Glutamatergic neuron (in vitro differentiated cells): ENCODE data around the gene ANP32B. TPM values are rescaled to one million over a fixed set of nuclear protein-coding genes. Genes with fewer than 3 reads are reported as not detected.
A peak's percentile ranks its signal among the peaks of the same experiment; 100 is the strongest.

Experiments
- DNase-seq: peaks from one replicate; pipeline ENCODE4 v3.0.0; 2022
- H3K27ac Mint-ChIP-seq: one replicate; pipeline ENCODE4 v1.8.0; 2020; ENCODE audit warnings: mild to moderate bottlenecking, mixed read lengths, inconsistent platforms; ENCODE audit not compliant: unreplicated experiment
- H3K27me3 Mint-ChIP-seq: one replicate; pipeline ENCODE4 v1.8.0; 2020; ENCODE audit warnings: mild to moderate bottlenecking, moderate library complexity, mixed read lengths, inconsistent platforms; ENCODE audit not compliant: unreplicated experiment
- H3K36me3 Mint-ChIP-seq: one replicate; pipeline ENCODE4 v1.8.0; 2020; ENCODE audit warnings: mild to moderate bottlenecking, mixed read lengths, inconsistent platforms; ENCODE audit not compliant: unreplicated experiment
- H3K4me1 Mint-ChIP-seq: one replicate; pipeline ENCODE4 v1.8.0; 2020; ENCODE audit warnings: mild to moderate bottlenecking, low read depth, mixed read lengths, inconsistent platforms; ENCODE audit not compliant: unreplicated experiment
- H3K4me3 Mint-ChIP-seq: one replicate; pipeline ENCODE4 v1.8.0; 2020; ENCODE audit warnings: mild to moderate bottlenecking, mixed read lengths, inconsistent platforms; ENCODE audit not compliant: unreplicated experiment
- H3K9me3 Mint-ChIP-seq: one replicate; pipeline ENCODE4 v1.8.0; 2020; ENCODE audit warnings: mild to moderate bottlenecking, moderate library complexity, mixed read lengths, inconsistent platforms; ENCODE audit not compliant: unreplicated experiment
- total RNA-seq: library from RNA; stranded (reverse); fragmentation: NEBNext Ultra II Directional; extraction: Animal tissue kit (Norgen Biotek cat#: 25700); gene quantifications from one replicate; pipeline ENCODE4 v1.2.1, GENCODE V29; 2021; ENCODE audit not compliant: unreplicated experiment
- TF ChIP-seq, protein P1 (sequence below): fragments of 200-600 bp; sonication (generic); IDR thresholded peaks from one replicate; pipeline ENCODE4 v1.5.0; 2021; ENCODE audit not compliant: partially characterized antibody, unreplicated experiment

The ANP32B gene
- total RNA-seq, 1 donor from 2014 or later = 108 TPM

DNA sequence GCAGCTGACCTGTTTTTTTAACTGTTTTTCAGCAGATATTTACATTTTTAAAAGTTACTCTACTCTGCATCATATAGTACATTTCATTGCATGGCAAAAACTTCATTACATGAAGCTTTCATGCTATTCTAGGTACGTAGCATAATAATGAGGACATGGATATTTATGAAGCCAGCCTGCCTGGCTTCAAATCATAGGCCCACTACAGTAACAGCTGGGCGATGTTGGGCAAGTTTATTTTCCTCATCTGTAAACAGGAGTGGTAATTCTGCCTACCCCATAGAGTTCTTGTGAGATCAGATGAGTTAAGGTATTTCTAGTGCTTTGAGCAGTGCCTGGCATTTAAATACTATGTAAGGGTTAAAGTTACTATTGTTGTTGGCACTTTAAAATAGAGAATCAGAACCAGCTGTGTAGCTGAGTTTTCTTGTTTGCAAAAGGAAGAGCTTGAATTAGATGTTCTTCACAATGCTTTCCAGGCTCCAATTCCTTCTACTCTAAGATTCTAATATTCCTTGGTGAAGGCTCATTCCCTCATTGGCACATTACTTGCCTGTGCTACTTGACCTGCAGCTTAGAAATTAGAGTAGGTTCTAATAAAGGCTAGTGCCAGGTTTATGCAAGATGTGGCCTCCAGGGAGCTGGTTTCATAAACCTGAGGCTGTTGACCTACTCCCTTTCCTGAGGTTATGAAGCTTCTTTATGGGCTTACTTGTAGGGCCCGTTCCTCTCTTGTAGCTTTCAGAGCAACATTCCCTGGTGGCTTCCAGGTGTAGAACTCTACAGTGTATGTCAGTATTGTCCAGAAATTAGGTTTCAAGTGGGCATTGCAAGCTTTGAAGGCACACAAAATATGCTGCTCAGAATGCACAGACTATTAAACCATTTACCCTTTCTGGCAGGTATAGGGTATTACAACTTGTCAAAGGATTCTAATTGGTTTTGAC, 14.5 kb downstream of the ANP32B start:
- TF ChIP-seq, protein P1, sequence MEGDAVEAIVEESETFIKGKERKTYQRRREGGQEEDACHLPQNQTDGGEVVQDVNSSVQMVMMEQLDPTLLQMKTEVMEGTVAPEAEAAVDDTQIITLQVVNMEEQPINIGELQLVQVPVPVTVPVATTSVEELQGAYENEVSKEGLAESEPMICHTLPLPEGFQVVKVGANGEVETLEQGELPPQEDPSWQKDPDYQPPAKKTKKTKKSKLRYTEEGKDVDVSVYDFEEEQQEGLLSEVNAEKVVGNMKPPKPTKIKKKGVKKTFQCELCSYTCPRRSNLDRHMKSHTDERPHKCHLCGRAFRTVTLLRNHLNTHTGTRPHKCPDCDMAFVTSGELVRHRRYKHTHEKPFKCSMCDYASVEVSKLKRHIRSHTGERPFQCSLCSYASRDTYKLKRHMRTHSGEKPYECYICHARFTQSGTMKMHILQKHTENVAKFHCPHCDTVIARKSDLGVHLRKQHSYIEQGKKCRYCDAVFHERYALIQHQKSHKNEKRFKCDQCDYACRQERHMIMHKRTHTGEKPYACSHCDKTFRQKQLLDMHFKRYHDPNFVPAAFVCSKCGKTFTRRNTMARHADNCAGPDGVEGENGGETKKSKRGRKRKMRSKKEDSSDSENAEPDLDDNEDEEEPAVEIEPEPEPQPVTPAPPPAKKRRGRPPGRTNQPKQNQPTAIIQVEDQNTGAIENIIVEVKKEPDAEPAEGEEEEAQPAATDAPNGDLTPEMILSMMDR = peak; percentile 8
- no peaks in the 10 kb centered on the region for H3K36me3 Mint-ChIP-seq
- no peak overlapping the region for H3K4me3 Mint-ChIP-seq

DNA sequence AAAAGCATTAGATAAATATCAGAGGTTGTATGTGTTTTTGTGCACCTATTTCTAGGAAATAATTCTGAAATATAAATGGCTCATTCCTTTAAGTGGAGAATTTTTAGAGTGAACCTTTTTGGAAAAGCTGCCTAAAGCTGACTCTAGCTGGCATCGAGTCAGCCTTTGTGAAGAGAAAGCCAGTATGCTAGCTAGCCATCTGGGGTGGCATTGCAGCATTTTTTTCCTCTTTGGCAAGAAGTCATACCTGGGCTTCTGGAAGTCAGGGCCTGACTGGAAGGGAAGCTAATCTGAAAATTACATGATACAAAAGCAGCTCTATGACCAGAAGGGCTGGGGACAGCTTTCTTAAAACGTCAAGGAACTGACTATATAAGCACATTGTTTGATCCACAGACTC, 19.7 kb downstream of the ANP32B start:
- Mint-ChIP-seq H3K36me3 (peaks cover 8% of the 10 kb centered on the region), H3K27me3 (peaks cover 2% of the 10 kb centered on the region), H3K4me1 (no peaks in the 10 kb centered on the region), H3K4me3 (no peak overlapping the region), H3K9me3 (peaks cover 1% of the 10 kb centered on the region), H3K27ac (no peak overlapping the region)
- TF ChIP-seq, protein P1 = no peak
- DNase-seq = no peak

More for the DNA sequence above, 14.5 kb downstream of the ANP32B start:
- peaks cover 5% of the 10 kb centered on the region for H3K4me1 Mint-ChIP-seq
- DNase-seq = no peak
- no peak overlapping the region for H3K27ac Mint-ChIP-seq
- H3K27me3 Mint-ChIP-seq = no peaks in the 10 kb centered on the region
- H3K9me3 Mint-ChIP-seq = no peaks in the 10 kb centered on the region

DNA sequence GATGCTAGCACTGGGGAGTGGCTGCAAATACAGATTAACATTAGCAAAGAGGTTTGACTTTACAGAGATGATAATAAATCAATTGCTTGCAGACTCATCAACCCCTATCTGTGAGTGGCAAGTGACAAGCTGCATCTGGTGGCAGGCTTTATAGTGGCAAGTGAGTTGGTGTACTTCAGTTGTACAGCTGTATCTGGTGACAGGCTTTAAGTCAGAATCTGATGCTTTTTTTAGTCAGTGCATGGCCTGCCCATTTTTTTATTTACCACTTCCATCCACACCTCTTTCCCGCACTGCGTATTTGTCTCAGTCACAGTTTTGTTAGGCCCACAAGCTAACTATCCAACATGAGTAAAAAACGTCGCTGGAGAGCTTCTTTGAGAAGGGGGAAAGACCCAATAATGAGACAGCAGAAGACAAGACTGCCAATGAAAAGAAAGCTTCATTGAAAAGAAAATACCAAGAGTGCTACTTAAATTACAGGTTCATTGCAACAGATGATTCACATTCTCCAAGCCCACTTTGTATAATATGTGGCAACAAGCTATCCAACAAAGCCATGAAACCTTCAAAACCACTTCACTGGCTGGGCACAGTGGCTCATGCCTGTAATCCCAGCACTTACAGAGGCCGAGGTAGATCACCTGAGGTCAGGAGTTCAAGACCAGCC, 23.1 kb downstream of the ANP32B start:
- no peak for DNase-seq
- no peak overlapping the region for H3K27ac Mint-ChIP-seq
- H3K4me1 Mint-ChIP-seq = no peaks in the 10 kb centered on the region
- H3K9me3 Mint-ChIP-seq = peaks cover 1% of the 10 kb centered on the region
- H3K36me3 Mint-ChIP-seq = peaks cover 8% of the 10 kb centered on the region
- peaks cover 2% of the 10 kb centered on the region for H3K27me3 Mint-ChIP-seq
- H3K4me3 Mint-ChIP-seq = no peak overlapping the region
- TF ChIP-seq, protein P1 = no peak

DNA sequence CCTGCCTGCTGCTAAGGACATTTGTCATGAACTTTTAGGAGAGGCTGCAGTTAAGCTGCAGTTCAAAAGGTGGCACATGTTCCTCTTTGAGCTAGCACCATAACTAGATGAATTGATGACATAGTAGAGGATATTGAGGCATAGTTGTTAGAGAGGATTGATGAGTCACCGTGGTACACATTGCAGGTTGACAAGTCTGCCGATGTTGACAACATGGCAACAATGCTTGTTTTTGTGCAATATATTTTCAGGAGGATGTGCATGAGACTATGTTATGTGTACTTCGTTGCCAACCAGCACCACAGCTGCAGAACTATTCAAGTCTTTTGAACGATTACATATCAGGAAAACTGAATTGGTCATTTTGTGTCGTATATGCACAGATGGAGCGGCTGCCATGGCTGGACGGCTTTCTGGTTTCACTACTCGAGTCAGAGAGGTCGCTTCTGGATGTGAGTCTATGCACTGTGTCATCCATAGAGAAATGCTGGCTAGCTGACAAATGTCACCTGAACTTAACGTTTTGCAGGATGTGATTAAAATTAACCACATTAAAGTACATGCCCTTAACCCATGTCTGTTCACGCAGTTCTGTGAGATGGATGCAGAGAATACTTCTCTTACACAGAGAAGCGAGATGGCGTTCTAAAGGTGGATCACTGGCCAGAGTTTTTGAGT, 24.2 kb downstream of the ANP32B start:
- no peaks in the 10 kb centered on the region for H3K4me1 Mint-ChIP-seq
- H3K36me3 Mint-ChIP-seq = peaks cover 8% of the 10 kb centered on the region
- no peak overlapping the region for H3K27ac Mint-ChIP-seq
- TF ChIP-seq, protein P1 = no peak
- DNase-seq = no peak
- H3K27me3 Mint-ChIP-seq = peaks cover 2% of the 10 kb centered on the region
- no peak overlapping the region for H3K4me3 Mint-ChIP-seq
- H3K9me3 Mint-ChIP-seq = peaks cover 1% of the 10 kb centered on the region
